ENCODE measurements around the gene FMO4. TPM values are rescaled to one million over a fixed set of nuclear protein-coding genes. Genes with fewer than 3 reads are reported as not detected.

FMO4 gene, protein sequence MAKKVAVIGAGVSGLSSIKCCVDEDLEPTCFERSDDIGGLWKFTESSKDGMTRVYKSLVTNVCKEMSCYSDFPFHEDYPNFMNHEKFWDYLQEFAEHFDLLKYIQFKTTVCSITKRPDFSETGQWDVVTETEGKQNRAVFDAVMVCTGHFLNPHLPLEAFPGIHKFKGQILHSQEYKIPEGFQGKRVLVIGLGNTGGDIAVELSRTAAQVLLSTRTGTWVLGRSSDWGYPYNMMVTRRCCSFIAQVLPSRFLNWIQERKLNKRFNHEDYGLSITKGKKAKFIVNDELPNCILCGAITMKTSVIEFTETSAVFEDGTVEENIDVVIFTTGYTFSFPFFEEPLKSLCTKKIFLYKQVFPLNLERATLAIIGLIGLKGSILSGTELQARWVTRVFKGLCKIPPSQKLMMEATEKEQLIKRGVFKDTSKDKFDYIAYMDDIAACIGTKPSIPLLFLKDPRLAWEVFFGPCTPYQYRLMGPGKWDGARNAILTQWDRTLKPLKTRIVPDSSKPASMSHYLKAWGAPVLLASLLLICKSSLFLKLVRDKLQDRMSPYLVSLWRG
- 1 to 10 TPM in 1 of 2 experiments, under 1 TPM in 1; 0.89 to 1.7 TPM for total RNA-seq
- polyA plus RNA-seq = 2.6 TPM

DNA sequence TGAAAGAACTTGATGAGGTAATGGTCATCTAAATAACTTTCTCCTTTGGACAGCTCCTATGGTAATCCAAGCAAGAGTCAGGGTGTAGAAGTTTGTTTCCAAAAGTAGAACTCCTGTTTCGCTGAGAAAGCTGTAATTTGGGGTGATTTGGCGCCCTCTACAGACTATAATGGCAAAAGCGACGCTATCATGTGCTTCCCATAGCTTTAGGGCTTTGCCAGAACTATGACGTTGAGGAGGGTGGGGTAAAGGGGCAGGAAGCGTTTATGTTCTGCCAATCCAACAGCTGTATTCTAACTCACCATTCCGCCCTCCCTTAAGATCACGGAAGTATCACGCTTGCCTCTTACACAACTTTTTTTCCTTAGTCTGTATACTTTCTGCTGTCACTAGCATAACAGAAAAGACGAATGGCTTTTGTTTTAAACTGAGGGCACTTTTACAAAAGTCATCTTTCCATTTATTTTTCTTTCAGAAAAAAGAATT, at the start of gene FMO4:
Gene FMO4, plus strand, starts transcription at position 349 of the 486 bp plus-strand sequence. CDS start 5,643 bp downstream, outside the sequence.
- Histone ChIP-seq H3K4me1 (ENCODE audit: insufficient read depth, low read length) (peaks cover 8% of the 10 kb centered on the region), H3K27ac (ENCODE audit: low read depth, low read length) (no peak within 1 kb of the TSS), H3K4me3 (ENCODE audit: low read length) (peak within 1 kb of the TSS; percentile 29), H3K36me3 (ENCODE audit: insufficient read depth, low read length) (no peaks in the 10 kb centered on the region), H3K27me3 (ENCODE audit: insufficient read depth, low read length, poor library complexity, severe bottlenecking) (no peaks in the 10 kb centered on the region), H3K9me3 (ENCODE audit: low read length) (no peaks in the 10 kb centered on the region)
- peak; percentile 51 to 90 (median 88) for DNase-seq
- Mint-ChIP-seq H3K27ac (peak within 1 kb of the TSS; percentile 69 to 92 (median 90)), H3K4me3 (peak within 1 kb of the TSS; percentile 70 to 88 (median 74)), H3K36me3 (peaks cover 6 to 7% (median 6%) of the 10 kb centered on the region in 3 donors), H3K27me3 (peaks cover 0 to 3% of the 10 kb centered on the region in 2 donors), H3K4me1 (peaks cover 12 to 25% (median 16%) of the 10 kb centered on the region in 3 donors), H3K9me3 (no peaks in the 10 kb centered on the region)
- ChIA-PET POLR2A (interaction anchor here (0.5 to 1.2 kb wide), 5 partner anchors 68 to 1420 kb away, joined by 3 to 4 read pairs (median 4); partner anchors contain the start of gene PRRC2C), CTCF (interaction anchor here (0.7 to 3.1 kb wide), 20 partner anchors 9 to 1428 kb away, joined by 3 to 28 read pairs (median 4); partner anchors contain the start of genes FMO1, PRRC2C and SCYL3)

DNA sequence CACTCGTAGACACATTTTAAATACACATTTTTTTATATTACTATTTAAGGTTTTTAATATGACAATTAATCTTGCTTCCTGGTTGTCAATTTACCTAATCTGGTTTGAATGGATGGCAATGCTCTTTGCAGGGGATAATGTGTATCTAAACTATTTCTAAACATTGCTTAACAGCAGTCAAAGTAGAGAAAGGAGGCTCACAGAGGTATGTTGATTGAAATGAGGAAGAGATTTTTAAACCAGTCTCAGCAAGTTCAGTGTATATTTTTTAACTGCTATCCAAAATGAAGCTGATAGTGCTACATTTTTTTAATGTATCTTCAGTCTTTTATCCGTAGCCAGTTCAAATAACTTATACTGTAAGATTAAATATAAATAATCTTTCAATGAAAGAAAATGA, 48.3 kb upstream of the FMO4 start:
- Mint-ChIP-seq H3K4me1 (no peaks in the 10 kb centered on the region), H3K4me3 (no peak overlapping the region), H3K9me3 (no peaks in the 10 kb centered on the region), H3K27me3 (peaks cover 10% of the 10 kb centered on the region in 2 donors), H3K36me3 (no peaks in the 10 kb centered on the region), H3K27ac (no peak overlapping the region)
- H3K36me3 ChIP-seq (ENCODE audit: insufficient read depth, low read length) = no peaks in the 10 kb centered on the region
- no peaks in the 10 kb centered on the region for H3K4me1 ChIP-seq (ENCODE audit: insufficient read depth, low read length)
- DNase-seq = no peak
- no peak overlapping the region for H3K4me3 ChIP-seq (ENCODE audit: low read length)
- ChIA-PET CTCF (no interaction called here), POLR2A (no interaction called here)
- H3K27ac ChIP-seq (ENCODE audit: low read depth, low read length) = no peak overlapping the region
- H3K27me3 ChIP-seq (ENCODE audit: insufficient read depth, low read length, poor library complexity, severe bottlenecking) = no peaks in the 10 kb centered on the region
- H3K9me3 ChIP-seq (ENCODE audit: low read length) = no peaks in the 10 kb centered on the region

DNA sequence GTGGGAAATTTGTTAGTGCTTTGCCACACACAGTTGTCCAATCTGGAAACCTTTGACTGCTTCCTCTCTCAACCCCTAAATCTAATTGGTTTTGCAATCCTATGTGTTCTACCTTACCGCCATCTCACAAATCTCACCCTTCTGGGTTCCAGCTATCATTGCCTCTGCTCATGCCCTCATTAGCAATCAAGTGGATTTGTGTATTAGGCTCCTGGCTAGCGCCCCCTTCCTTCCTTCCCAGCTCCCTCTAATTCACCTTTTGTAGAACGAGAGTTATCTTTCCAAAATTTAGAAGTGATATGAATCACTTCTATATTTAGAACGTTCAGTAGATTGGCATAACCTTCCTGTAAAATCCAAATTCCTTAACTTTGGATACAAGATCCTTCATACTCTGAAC, 47.1 kb upstream of the FMO4 start:
- ChIA-PET CTCF (no interaction called here), POLR2A (no interaction called here)
- Mint-ChIP-seq H3K27ac (no peak overlapping the region), H3K4me1 (no peaks in the 10 kb centered on the region), H3K27me3 (peaks cover 8 to 16% of the 10 kb centered on the region in 2 donors), H3K36me3 (no peaks in the 10 kb centered on the region), H3K4me3 (no peak overlapping the region), H3K9me3 (peaks cover 0 to 5% (median 0%) of the 10 kb centered on the region in 5 donors)
- Histone ChIP-seq H3K27ac (ENCODE audit: low read depth, low read length) (no peak overlapping the region), H3K4me3 (ENCODE audit: low read length) (no peak overlapping the region), H3K4me1 (ENCODE audit: insufficient read depth, low read length) (no peaks in the 10 kb centered on the region), H3K27me3 (ENCODE audit: insufficient read depth, low read length, poor library complexity, severe bottlenecking) (no peaks in the 10 kb centered on the region), H3K36me3 (ENCODE audit: insufficient read depth, low read length) (no peaks in the 10 kb centered on the region), H3K9me3 (ENCODE audit: low read length) (no peaks in the 10 kb centered on the region)
- no peak for DNase-seq

DNA sequence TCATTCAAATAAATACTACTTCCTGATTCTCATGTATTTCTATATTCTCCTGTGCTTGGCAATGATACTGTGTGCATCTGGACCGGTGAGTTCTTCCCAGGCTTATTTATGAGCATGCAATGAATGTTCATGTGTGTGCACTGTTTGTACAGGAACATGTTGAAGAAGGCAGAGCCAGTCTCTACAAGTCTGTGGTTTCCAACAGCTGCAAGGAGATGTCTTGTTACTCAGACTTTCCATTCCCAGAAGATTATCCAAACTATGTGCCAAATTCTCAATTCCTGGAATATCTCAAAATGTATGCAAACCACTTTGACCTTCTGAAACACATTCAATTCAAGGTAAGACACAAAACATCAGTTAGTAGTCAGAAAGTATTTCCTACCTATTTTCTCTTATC, 46.6 kb upstream of the FMO4 start:
- H3K4me3 ChIP-seq (ENCODE audit: low read length) = no peak overlapping the region
- no peak for DNase-seq
- H3K27me3 Mint-ChIP-seq = peaks cover 6 to 16% of the 10 kb centered on the region in 2 donors
- ChIA-PET POLR2A (no interaction called here), CTCF (no interaction called here)
- no peak overlapping the region for H3K27ac Mint-ChIP-seq
- H3K36me3 ChIP-seq (ENCODE audit: insufficient read depth, low read length) = no peaks in the 10 kb centered on the region
- no peaks in the 10 kb centered on the region for H3K9me3 ChIP-seq (ENCODE audit: low read length)
- no peak overlapping the region for H3K27ac ChIP-seq (ENCODE audit: low read depth, low read length)
- no peaks in the 10 kb centered on the region for H3K4me1 ChIP-seq (ENCODE audit: insufficient read depth, low read length)
- H3K4me1 Mint-ChIP-seq = no peaks in the 10 kb centered on the region
- H3K4me3 Mint-ChIP-seq = no peak overlapping the region
- no peaks in the 10 kb centered on the region for H3K27me3 ChIP-seq (ENCODE audit: insufficient read depth, low read length, poor library complexity, severe bottlenecking)
- peaks cover 0 to 5% (median 0%) of the 10 kb centered on the region in 5 donors for H3K9me3 Mint-ChIP-seq
- H3K36me3 Mint-ChIP-seq = no peaks in the 10 kb centered on the region

DNA sequence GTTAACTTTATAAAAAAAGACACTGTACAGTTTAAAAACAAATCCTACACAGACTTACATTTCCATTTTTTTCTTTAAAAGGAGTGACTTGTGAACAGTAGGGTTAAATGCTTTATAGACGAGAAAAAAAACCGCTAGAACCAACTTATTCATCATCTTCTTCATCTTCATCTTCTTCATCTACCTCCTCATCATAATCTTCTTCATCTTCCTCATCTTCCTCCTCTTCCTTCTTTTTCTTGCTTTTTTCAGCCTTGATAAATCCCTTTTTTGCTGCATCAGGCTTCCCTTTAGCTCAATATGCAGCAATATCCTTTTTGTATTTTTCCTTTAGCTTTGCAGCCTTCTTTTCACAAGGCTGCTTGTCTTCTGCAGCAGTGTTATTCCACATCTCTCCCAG, 43.2 kb upstream of the FMO4 start:
- Mint-ChIP-seq H3K4me1 (no peaks in the 10 kb centered on the region), H3K4me3 (no peak overlapping the region)
- CTCF ChIA-PET = no interaction called here

DNA sequence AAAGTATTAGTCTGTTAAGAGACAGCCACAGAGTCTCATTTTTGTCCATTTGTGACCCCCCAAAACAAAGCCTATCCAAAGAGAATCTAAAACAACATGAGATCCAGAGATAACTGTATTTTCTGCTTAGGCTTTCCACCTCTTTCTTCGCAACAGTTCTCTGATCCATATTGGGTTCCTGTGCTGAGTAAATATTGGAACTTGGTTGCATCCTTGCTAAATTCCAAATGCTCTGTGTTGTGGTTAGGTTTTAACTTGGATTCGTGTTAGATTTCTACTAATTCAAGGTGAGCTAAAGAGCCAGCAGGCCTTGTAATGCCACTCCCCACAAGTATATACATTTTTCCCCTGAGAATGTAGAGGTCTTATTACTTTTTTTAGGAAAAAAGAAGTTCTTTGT, 36.4 kb upstream of the FMO4 start:
- H3K36me3 ChIP-seq (ENCODE audit: insufficient read depth, low read length) = no peaks in the 10 kb centered on the region
- H3K4me3 ChIP-seq (ENCODE audit: low read length) = no peak overlapping the region
- peaks cover 10 to 44% of the 10 kb centered on the region in 2 donors for H3K27me3 Mint-ChIP-seq
- POLR2A ChIA-PET = no interaction called here
- H3K27ac Mint-ChIP-seq = no peak overlapping the region
- H3K4me1 ChIP-seq (ENCODE audit: insufficient read depth, low read length) = no peaks in the 10 kb centered on the region
- no peak for DNase-seq
- no peak overlapping the region for H3K4me3 Mint-ChIP-seq
- no peaks in the 10 kb centered on the region for H3K9me3 ChIP-seq (ENCODE audit: low read length)
- H3K9me3 Mint-ChIP-seq = peaks cover 0 to 3% (median 0%) of the 10 kb centered on the region in 5 donors
- H3K4me1 Mint-ChIP-seq = no peaks in the 10 kb centered on the region
- CTCF ChIA-PET = no interaction called here
- H3K36me3 Mint-ChIP-seq = no peaks in the 10 kb centered on the region
- H3K27ac ChIP-seq (ENCODE audit: low read depth, low read length) = no peak overlapping the region
- peaks cover 5% of the 10 kb centered on the region for H3K27me3 ChIP-seq (ENCODE audit: insufficient read depth, low read length, poor library complexity, severe bottlenecking)

More for the DNA sequence above, 43.2 kb upstream of the FMO4 start:
- H3K27ac Mint-ChIP-seq = no peak overlapping the region
- no peaks in the 10 kb centered on the region for H3K4me1 ChIP-seq (ENCODE audit: insufficient read depth, low read length)
- H3K9me3 ChIP-seq (ENCODE audit: low read length) = no peaks in the 10 kb centered on the region
- peaks cover 7 to 26% of the 10 kb centered on the region in 2 donors for H3K27me3 Mint-ChIP-seq
- H3K9me3 Mint-ChIP-seq = peaks cover 0 to 5% (median 3%) of the 10 kb centered on the region in 5 donors
- no peaks in the 10 kb centered on the region for H3K36me3 Mint-ChIP-seq
- H3K27ac ChIP-seq (ENCODE audit: low read depth, low read length) = no peak overlapping the region
- no peak overlapping the region for H3K4me3 ChIP-seq (ENCODE audit: low read length)
- no peaks in the 10 kb centered on the region for H3K27me3 ChIP-seq (ENCODE audit: insufficient read depth, low read length, poor library complexity, severe bottlenecking)
- no peak for DNase-seq
- POLR2A ChIA-PET = no interaction called here
- no peaks in the 10 kb centered on the region for H3K36me3 ChIP-seq (ENCODE audit: insufficient read depth, low read length)

DNA sequence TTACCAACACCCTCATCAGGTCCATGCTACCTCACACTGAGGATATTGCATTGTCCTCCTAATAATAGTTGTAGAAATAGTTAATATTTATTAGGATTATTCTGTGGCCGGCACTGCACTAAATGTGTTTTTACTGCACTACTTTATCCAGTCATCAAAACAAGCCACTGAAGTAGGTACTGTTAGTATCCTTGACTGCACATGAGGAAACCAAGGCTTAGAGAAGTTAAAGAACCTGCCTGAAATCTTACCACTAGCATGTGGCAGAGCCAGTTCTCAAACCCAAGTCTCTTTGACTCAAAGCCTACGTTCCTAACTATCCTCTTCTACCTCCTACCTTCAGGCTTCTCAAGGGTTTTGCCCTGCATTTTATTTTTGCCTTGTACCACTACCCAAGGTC, 34.7 kb upstream of the FMO4 start:
- CTCF ChIA-PET = no interaction called here
- Mint-ChIP-seq H3K27me3 (peaks cover 9 to 50% of the 10 kb centered on the region in 2 donors), H3K4me3 (no peak overlapping the region), H3K9me3 (no peaks in the 10 kb centered on the region), H3K27ac (no peak overlapping the region), H3K4me1 (no peaks in the 10 kb centered on the region), H3K36me3 (no peaks in the 10 kb centered on the region)
- Histone ChIP-seq H3K4me1 (ENCODE audit: insufficient read depth, low read length) (no peaks in the 10 kb centered on the region), H3K27me3 (ENCODE audit: insufficient read depth, low read length, poor library complexity, severe bottlenecking) (peaks cover 5% of the 10 kb centered on the region), H3K27ac (ENCODE audit: low read depth, low read length) (no peak overlapping the region), H3K4me3 (ENCODE audit: low read length) (no peak overlapping the region), H3K9me3 (ENCODE audit: low read length) (no peaks in the 10 kb centered on the region), H3K36me3 (ENCODE audit: insufficient read depth, low read length) (no peaks in the 10 kb centered on the region)
- POLR2A ChIA-PET = no interaction called here
- no peak for DNase-seq

DNA sequence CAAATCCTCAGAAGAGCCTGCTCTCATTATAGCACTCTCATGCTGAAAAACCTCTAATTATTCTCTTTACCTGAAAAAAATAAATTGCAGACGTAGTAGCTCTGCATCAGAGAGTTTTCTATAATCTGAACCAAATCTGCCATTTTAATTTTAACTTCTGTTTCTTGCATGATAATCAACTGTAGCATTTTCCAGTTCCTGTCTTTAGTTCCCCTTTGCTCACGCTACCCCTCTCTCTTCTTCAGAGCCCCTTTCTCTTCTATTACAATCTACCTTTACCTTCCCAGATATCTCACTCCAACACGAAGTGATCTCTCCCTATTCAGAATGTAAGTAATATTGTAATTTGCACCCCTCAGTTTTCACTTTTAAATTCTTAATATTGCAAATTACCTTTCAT, 34.3 kb upstream of the FMO4 start:
- peaks cover 5% of the 10 kb centered on the region for H3K27me3 ChIP-seq (ENCODE audit: insufficient read depth, low read length, poor library complexity, severe bottlenecking)
- H3K4me1 ChIP-seq (ENCODE audit: insufficient read depth, low read length) = no peaks in the 10 kb centered on the region
- H3K27ac ChIP-seq (ENCODE audit: low read depth, low read length) = no peak overlapping the region
- H3K36me3 Mint-ChIP-seq = no peaks in the 10 kb centered on the region
- no peaks in the 10 kb centered on the region for H3K4me1 Mint-ChIP-seq
- no peak for DNase-seq
- no peak overlapping the region for H3K4me3 Mint-ChIP-seq
- no peaks in the 10 kb centered on the region for H3K9me3 ChIP-seq (ENCODE audit: low read length)
- no peak overlapping the region for H3K27ac Mint-ChIP-seq
- H3K9me3 Mint-ChIP-seq = no peaks in the 10 kb centered on the region
- ChIA-PET POLR2A (no interaction called here), CTCF (no interaction called here)
- no peaks in the 10 kb centered on the region for H3K36me3 ChIP-seq (ENCODE audit: insufficient read depth, low read length)
- H3K27me3 Mint-ChIP-seq = peaks cover 9 to 52% of the 10 kb centered on the region in 2 donors
- no peak overlapping the region for H3K4me3 ChIP-seq (ENCODE audit: low read length)

All from CD8-positive, alpha-beta memory T cell (primary cell).